CD4-positive, alpha-beta T cell treated with Interleukin-2 at 100 ng/mL for 4 hours (primary cell): ENCODE data around the gene CDC42EP2.
A peak's percentile ranks its signal among the peaks of the same experiment; 100 is the strongest.

Experiments
- DNase-seq: peaks from one replicate; pipeline ENCODE4 v3.0.0-alpha.2; 2020; ENCODE audit warnings: low spot score

The CDC42EP2 gene, protein sequence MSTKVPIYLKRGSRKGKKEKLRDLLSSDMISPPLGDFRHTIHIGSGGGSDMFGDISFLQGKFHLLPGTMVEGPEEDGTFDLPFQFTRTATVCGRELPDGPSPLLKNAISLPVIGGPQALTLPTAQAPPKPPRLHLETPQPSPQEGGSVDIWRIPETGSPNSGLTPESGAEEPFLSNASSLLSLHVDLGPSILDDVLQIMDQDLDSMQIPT

DNA sequence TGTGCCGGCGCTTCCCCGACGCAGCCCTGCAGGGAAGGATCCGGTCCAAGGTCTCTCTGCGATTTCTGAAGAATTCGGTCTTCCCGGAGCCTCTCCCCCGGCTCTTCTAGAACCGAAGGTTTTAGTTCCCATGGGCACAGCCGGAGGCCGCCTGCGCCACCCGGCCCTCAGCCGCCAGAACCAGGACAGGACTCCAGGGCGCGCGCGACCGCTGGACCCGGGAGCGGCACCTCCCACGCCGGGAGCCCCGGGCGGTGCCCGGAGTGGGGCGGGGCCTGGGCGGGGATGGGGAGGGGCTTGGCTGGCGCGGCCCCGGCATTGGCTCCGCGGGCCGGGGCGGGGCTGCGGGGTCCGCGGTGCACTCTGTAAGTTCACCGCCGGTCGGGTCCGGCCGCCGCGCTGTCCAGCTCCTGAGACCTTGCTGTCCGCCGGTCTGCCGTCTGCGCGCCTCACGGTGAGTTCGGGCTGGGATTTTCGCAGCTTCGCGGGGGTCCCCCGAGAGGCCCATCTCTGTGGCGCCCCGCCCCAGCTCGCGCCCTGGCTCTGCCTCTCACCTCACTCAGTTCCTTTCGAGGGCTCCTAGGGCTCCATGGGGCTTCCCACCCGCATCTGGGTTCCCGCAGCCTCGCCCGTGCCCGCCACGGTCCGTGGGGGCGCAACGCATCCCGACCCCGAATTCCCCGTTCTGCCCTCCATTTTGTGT, at the start of gene CDC42EP2:
Gene CDC42EP2 (plus strand): TSS at position 366 of the 703 bp plus-strand sequence. CDS start 6,033 bp downstream, outside the sequence.
- peak; percentile 69 for DNase-seq

- DNase-seq = no peak
Measured at GRCh38 chr11:65266210-65266609, 48.5 kb upstream of the CDC42EP2 start.

GRCh38 chr11:65274735-65275682, 39.7 kb upstream of the CDC42EP2 start:
- peak; percentile 41 for DNase-seq

- no peak for DNase-seq
Measured at GRCh38 chr11:65275906-65276305, 38.8 kb upstream of the CDC42EP2 start.

DNA sequence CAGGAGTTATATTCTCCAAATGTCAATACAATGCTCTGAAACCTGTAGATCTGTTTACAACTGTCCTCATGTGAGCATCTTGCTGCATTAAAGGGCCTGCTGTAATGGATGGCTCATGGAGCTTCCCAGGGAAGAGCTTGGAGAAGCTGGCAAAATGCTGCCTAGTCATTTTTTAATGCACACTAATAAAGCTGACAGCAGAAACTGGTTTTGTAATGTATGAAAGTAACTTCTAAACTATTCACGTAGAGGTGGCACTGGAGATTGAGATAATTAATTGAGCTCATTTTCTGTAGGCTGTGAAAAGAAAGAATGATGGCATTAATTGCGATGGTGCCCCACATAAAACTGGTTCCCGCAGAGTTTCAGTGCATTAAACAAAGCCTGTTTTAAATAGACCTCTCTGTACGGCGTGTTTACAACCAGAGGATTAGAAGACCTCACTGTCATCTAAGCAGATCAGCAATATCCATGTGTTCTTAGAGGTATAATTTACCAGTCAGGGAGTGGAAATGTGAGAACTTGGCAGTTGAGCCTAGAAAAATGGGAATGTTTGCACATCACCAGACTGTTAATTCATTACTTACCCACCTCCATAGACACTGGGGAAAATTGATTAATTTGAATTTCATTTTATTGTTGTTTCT, 36.9 kb upstream of the CDC42EP2 start:
- DNase-seq = no peak

GRCh38 chr11:65278356-65278755, 36.3 kb upstream of the CDC42EP2 start:
- DNase-seq = no peak

GRCh38 chr11:65279279-65279678, 35.4 kb upstream of the CDC42EP2 start:
- DNase-seq = no peak

- DNase-seq = peak; percentile 62
Measured at GRCh38 chr11:65279741-65280440, 34.8 kb upstream of the CDC42EP2 start.

GRCh38 chr11:65280646-65281045, 34.0 kb upstream of the CDC42EP2 start:
- DNase-seq = no peak

DNA sequence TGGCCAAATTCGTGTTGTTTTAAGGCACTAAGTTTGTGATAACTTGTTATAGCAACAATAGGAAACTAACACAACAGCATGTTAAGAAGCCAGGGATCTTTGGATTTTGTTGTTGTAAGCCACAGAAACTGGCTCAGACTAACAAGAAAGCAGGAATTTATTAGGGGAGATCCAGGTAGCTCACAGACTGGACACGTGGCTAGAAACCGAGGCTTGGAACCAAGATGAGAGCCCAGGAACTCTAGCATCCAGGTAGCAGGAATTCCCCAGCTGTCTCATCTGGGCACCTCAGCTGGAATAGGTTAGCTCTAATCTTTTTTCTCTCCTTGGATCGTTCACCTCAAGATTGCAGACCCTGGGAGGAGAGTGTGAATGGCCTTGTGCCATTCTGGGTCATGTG, 28.0 kb upstream of the CDC42EP2 start:
- no peak for DNase-seq

DNA sequence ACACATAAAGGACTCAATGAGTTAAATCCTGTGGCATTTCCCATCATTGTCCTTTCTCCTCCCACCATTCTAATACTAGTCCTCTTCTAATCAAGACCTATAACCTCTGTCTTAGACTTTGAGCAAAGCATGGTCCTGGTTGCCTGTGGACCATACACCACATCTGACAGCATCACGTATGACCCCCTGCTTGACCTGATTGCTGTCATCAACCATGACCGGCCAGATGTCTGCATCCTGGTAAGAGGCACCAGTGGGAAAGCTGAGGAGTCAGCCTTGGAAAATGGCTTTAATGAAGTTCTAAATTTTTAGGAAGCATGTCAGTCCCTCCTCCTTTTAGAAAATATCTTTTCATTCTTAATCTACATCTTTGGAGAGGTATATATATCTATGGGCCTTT, 27.1 kb upstream of the CDC42EP2 start:
- no peak for DNase-seq

DNA sequence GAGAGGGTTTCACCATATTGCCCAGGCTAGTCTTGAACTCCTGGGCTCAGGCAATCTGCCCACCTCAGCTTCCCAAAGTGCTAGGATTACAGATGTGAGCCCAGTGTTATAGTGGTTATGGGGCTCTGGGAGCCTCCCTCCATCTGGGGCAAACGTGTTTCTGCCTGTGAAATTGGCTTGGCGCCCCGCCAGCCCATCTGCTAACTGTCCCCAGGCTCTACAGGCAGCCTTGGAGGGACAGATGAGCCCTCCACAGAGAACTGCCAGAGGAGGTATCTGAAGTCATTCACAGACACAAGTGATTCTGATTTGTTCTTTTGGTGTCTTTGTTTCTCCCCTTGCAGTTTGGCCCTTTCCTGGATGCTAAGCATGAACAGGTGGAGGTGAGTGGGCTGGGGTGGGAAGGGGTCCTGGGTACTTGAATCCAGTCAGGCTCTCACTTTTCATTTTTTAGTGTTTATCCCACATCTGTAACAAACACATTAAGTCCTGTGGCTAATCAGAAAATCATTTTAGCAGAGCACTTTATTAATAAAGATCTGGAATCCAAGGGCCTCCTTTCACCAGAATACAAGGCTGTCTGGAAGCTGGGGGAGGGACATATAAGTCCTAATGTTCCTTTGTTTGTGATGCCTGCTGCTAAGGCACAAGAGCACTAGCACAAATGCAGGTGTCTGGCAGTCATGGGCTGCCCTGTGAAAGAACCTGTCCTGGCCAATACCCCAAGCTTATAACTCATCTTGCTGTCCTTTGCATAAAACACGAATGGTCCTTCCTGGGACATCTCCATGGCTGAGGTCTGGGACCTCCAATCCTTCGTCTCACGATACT, 25.7 kb upstream of the CDC42EP2 start:
- no peak for DNase-seq

- peak; percentile 3 for DNase-seq
Measured at GRCh38 chr11:65290448-65291165, 24.1 kb upstream of the CDC42EP2 start.

- DNase-seq = no peak
Measured at GRCh38 chr11:65291613-65292012, 23.1 kb upstream of the CDC42EP2 start.

DNA sequence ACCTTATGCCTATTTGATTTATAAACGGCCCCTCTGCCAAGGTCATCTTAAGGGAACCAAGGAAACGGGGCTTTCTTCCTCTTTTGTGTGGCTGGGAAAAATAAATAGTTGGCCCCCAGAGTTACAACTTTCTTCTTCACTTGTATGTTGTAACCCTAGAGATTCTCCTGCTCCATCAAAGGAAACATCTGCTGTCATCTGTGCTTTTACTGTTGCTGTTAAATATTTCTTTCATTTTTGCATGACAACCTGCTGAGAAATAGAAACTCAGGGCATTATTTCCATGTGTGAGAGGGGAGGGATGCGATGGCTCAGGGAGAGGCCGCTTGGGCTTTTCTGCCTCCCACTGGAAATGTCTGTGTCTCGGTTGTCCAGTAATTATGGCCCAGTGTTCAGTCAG, 21.8 kb upstream of the CDC42EP2 start:
- DNase-seq = no peak

DNA sequence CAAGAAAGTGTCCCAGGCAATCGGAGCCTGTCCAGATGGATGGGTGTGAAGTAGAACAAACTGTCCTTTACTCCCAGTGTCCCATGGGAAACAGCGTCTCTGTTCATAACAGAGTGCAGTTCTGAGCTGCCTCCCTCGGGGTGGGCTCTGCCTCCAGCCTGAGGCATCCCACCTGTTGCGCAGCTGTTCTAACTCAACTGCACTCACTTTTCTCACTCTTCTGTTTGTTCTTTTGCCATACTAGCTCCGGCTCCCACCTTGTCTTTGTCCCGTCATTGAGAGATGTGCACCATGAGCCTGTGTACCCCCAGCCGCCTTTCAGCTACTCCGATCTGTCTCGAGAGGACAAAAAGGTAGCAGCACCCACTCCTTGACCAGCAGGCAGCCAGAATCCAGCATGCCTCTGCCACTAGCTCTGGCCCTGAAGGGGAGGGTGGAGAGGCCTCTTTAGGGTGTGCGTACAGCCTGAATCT, 20.7 kb upstream of the CDC42EP2 start:
- DNase-seq = no peak

GRCh38 chr11:65295001-65295400, 19.7 kb upstream of the CDC42EP2 start:
- DNase-seq = no peak

GRCh38 chr11:65295571-65296341, 18.9 kb upstream of the CDC42EP2 start:
- DNase-seq = no peak
